ENCODE data around the gene CABCOCO1. TPM values are rescaled to one million over a fixed set of nuclear protein-coding genes. Genes with fewer than 3 reads are reported as not detected.

Gene CABCOCO1
- polyA plus RNA-seq, 1 of the 3 experiments (the other 2 are of a cell fraction), result 0.71 TPM

DNA sequence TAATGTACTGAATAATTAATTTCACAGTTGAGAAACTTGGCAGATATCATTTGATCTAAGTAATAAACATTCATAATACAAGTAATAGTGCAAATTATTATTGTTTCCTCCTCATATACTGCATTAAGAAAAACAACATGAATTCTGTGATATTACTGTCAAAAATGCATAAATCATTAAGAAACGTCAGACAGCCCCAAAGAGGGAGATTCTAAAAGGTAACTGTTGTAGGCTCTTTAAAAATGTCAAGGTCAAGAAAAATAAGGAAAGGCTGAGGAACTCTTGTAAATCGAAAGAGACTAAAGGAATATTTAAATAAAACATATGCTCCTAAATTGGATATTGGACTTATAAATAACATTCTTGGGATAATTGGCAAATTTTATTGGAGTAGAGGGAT is 67.9 kb downstream of the CABCOCO1 start:
- H3K9me2 ChIP-seq, result no peaks in the 10 kb centered on the region
- no peak overlapping the region for H3K27ac ChIP-seq (ENCODE audit: low read depth in 2 of 2, low read length in 1 of 2)
- WGBS (ENCODE audit: low lambda C conversion rate), result 80% methylated on average over 2 of the region's 2 CpGs
- H3K4me2 ChIP-seq, result no peak overlapping the region
- POLR2A ChIA-PET, result no interaction called here
- no peak overlapping the region for H2AFZ ChIP-seq (ENCODE audit: low read depth)
- no peaks in the 10 kb centered on the region for H3K9me3 ChIP-seq
- CTCF ChIA-PET, result no interaction called here
- H3K4me3 ChIP-seq (ENCODE audit: low read depth in 2 of 2, low read length in 1 of 2), result no peak overlapping the region
- no peak for DNase-seq
- TF ChIP-seq SMC3 (IDR thresholded peaks at IDR 0.05; ENCODE audit: low read depth, low read length) (no peak), EZH2phosphoT487 (IDR thresholded peaks at IDR 0.05; ENCODE audit: borderline replicate concordance, low read depth) (no peak), TCF12 (IDR thresholded peaks at IDR 0.05) (no peak), MXI1 (IDR thresholded peaks at IDR 0.05; ENCODE audit: low read depth, low read length) (no peak), POLR2AphosphoS5 (IDR thresholded peaks at IDR 0.05; ENCODE audit: low read depth, low read length) (no peak), NFIC (IDR thresholded peaks at IDR 0.05; ENCODE audit: borderline replicate concordance) (no peak), FOXM1 (IDR thresholded peaks at IDR 0.05; ENCODE audit: low read depth) (no peak), EP300 (IDR thresholded peaks at IDR 0.05; ENCODE audit: borderline replicate concordance in 1 of 2, low read depth in 1 of 2, low read length in 1 of 2) (no peak)
- TF ChIP-seq, protein P1, sequence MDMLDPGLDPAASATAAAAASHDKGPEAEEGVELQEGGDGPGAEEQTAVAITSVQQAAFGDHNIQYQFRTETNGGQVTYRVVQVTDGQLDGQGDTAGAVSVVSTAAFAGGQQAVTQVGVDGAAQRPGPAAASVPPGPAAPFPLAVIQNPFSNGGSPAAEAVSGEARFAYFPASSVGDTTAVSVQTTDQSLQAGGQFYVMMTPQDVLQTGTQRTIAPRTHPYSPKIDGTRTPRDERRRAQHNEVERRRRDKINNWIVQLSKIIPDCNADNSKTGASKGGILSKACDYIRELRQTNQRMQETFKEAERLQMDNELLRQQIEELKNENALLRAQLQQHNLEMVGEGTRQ (IDR thresholded peaks at IDR 0.05; ENCODE audit: borderline replicate concordance, low read depth, low read length), result no peak
- no peaks in the 10 kb centered on the region for H4K20me1 ChIP-seq (ENCODE audit: insufficient read depth)
- H3K4me1 ChIP-seq (ENCODE audit: control insufficient read depth in 1 of 2, insufficient read depth in 2 of 2, low read depth in 1 of 2, low read length in 1 of 2), result peaks cover 0 to 9% of the 10 kb centered on the region in 2 experiments; a peak in 1 of 4 replicates
- peaks cover 3% of the 10 kb centered on the region for H3F3A ChIP-seq (replicated peaks; ENCODE audit: insufficient read depth)
- no peaks in the 10 kb centered on the region for H3K36me3 ChIP-seq (replicated peaks in 1 of 2; ENCODE audit: control insufficient read depth in 1 of 2, insufficient read depth in 2 of 2, low read length in 1 of 2)
- no peaks in the 10 kb centered on the region for H3K79me2 ChIP-seq (ENCODE audit: insufficient read depth)
- no peaks in the 10 kb centered on the region for H3K27me3 ChIP-seq (ENCODE audit: insufficient read depth)
- no peak overlapping the region for H3K9ac ChIP-seq

DNA sequence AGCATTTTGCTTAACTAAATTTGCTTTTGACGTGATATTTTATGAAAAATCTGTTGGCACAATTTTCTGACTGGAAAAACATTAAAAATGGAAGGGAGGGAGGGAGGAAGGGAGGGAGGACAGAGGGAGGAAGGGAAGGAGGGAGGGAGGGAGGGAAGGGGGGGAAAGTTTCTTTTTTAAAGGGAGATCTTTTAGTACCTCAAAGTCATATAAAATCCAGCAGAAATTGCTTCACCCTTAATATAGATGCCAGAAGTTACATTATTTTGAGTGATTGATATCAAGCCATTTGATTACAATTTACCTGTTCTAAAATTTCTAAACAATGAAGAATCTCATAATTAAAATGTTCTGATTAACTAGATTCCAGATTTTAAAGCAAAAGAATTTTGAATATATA is 68.9 kb downstream of the CABCOCO1 start:
- no peak overlapping the region for H2AFZ ChIP-seq (ENCODE audit: low read depth)
- H3K79me2 ChIP-seq (ENCODE audit: insufficient read depth), result no peaks in the 10 kb centered on the region
- H3K27ac ChIP-seq (ENCODE audit: low read depth in 2 of 2, low read length in 1 of 2), result no peak overlapping the region
- H3K4me3 ChIP-seq (ENCODE audit: low read depth in 2 of 2, low read length in 1 of 2), result no peak overlapping the region
- CTCF ChIA-PET, result interaction anchor here (0.6 to 4.1 kb wide), 4 partner anchors 13 to 1281 kb away, joined by 3 to 44 read pairs (median 6); no protein-coding TSS in a partner anchor
- no peaks in the 10 kb centered on the region for H4K20me1 ChIP-seq (ENCODE audit: insufficient read depth)
- no peak overlapping the region for H3K4me2 ChIP-seq
- H3K4me1 ChIP-seq (ENCODE audit: control insufficient read depth in 1 of 2, insufficient read depth in 2 of 2, low read depth in 1 of 2, low read length in 1 of 2), result peaks cover 0 to 9% of the 10 kb centered on the region in 2 experiments; a peak in 1 of 4 replicates
- no peaks in the 10 kb centered on the region for H3K9me3 ChIP-seq
- H3K9me2 ChIP-seq, result no peaks in the 10 kb centered on the region
- TF ChIP-seq ELF1 (IDR thresholded peaks at IDR 0.05) (no peak), GABPA (IDR thresholded peaks at IDR 0.05; ENCODE audit: low read depth) (no peak), NRF1 (IDR thresholded peaks at IDR 0.05; ENCODE audit: low read depth, low read length) (no peak), RFX5 (IDR thresholded peaks at IDR 0.05; ENCODE audit: low read length) (no peak)
- H3K27me3 ChIP-seq (ENCODE audit: insufficient read depth), result no peaks in the 10 kb centered on the region
- no peaks in the 10 kb centered on the region for H3K36me3 ChIP-seq (replicated peaks in 1 of 2; ENCODE audit: control insufficient read depth in 1 of 2, insufficient read depth in 2 of 2, low read length in 1 of 2)
- peaks cover 3% of the 10 kb centered on the region for H3F3A ChIP-seq (replicated peaks; ENCODE audit: insufficient read depth)
- H3K9ac ChIP-seq, result no peak overlapping the region
- POLR2A ChIA-PET, result no interaction called here
- no peak for DNase-seq
- WGBS (ENCODE audit: low lambda C conversion rate), result 85% methylated on average over 1 of the region's 1 CpG
